Osteoblast (primary cell): Measurements from ENCODE around the gene OR52E2. TPM values are rescaled to one million over a fixed set of nuclear protein-coding genes. Genes with fewer than 3 reads are reported as not detected.

Experiments used
- DNase-seq: peaks from one replicate; pipeline ENCODE4 v3.0.0; 2011; ENCODE audit warnings: low spot score, mixed read lengths; ENCODE audit not compliant: insufficient read length; ENCODE audit errors: missing footprints
- H2AFZ ChIP-seq: 2 replicates; pipeline ENCODE4 v1.6.0; 2011; ENCODE audit warnings: mild to moderate bottlenecking, low read length
- H3K27ac ChIP-seq: 2 replicates; pipeline ENCODE4 v1.5.1; 2011; ENCODE audit warnings: mild to moderate bottlenecking, low read depth, low read length, moderate library complexity
- H3K27me3 ChIP-seq: 2 replicates; pipeline ENCODE4 v1.6.0; 2012; ENCODE audit warnings: mild to moderate bottlenecking, control low read depth, inconsistent platforms, low read length, moderate library complexity; ENCODE audit not compliant: insufficient read depth
- H3K36me3 ChIP-seq: 2 replicates; pipeline ENCODE4 v1.5.1; 2011; ENCODE audit warnings: mild to moderate bottlenecking, low read length, control low read depth, moderate library complexity; ENCODE audit not compliant: insufficient read depth
- H3K4me1 ChIP-seq: 2 replicates; pipeline ENCODE4 v1.5.1; 2011; ENCODE audit warnings: mild to moderate bottlenecking, low read length, control low read depth, moderate library complexity; ENCODE audit not compliant: insufficient read depth
- H3K4me2 ChIP-seq: 2 replicates; pipeline ENCODE4 v1.6.0; 2011; ENCODE audit warnings: mild to moderate bottlenecking, low read length; ENCODE audit not compliant: insufficient read depth
- H3K4me3 ChIP-seq: fragments of 200-600 bp; sonication (generic); 3 replicates; pipeline ENCODE4 v1.5.1; 2012; ENCODE audit warnings: mild to moderate bottlenecking, low read length, inconsistent platforms; ENCODE audit not compliant: insufficient read depth
- H3K79me2 ChIP-seq: 2 replicates; pipeline ENCODE4 v1.6.0; 2012; ENCODE audit warnings: mild to moderate bottlenecking, low read length, control low read depth, inconsistent platforms; ENCODE audit not compliant: insufficient read depth
- H3K9me3 ChIP-seq: 2 replicates; pipeline ENCODE4 v1.5.1; 2011; ENCODE audit warnings: low read depth, low read length, control low read depth
- H4K20me1 ChIP-seq: 2 replicates; pipeline ENCODE4 v1.6.0; 2012; ENCODE audit warnings: mild to moderate bottlenecking, low read length, control low read depth; ENCODE audit not compliant: insufficient read depth
- CTCF ChIP-seq: IDR thresholded peaks from 2 replicates; pipeline ENCODE4 v1.5.1; 2011; ENCODE audit warnings: mild to moderate bottlenecking, low read depth, low read length, moderate library complexity; ENCODE audit errors: extremely low read depth
- total RNA-seq: library from RNA; depleted of rRNA; stranded (reverse); fragments of >200 nt; gene quantifications from 2 replicates; pipeline ENCODE4 v1.2.3, GENCODE V29; 2012

The OR52E2 gene
- not detected in 2 replicates for total RNA-seq

- H3K79me2 ChIP-seq = no peaks in the 10 kb centered on the region
- no peaks in the 10 kb centered on the region for H3K36me3 ChIP-seq
- no peaks in the 10 kb centered on the region for H4K20me1 ChIP-seq
- DNase-seq = no peak
- no peak within 1 kb of the TSS for H3K4me3 ChIP-seq
- no peak within 1 kb of the TSS for H3K4me2 ChIP-seq
- no peak within 1 kb of the TSS for H3K27ac ChIP-seq
- H3K4me1 ChIP-seq = no peaks in the 10 kb centered on the region
- no peak for TF ChIP-seq CTCF
- H3K27me3 ChIP-seq = no peaks in the 10 kb centered on the region
- no peaks in the 10 kb centered on the region for H3K9me3 ChIP-seq
- no peak within 1 kb of the TSS for H2AFZ ChIP-seq
These were observed at the start of gene OR52E2 for GRCh38 chr11:5059391-5059790. Gene OR52E2 (minus strand): TSS chr11:5059627. CDS start chr11:5059627, 0 bp downstream.

GRCh38 chr11:5107285-5107684, 47.9 kb upstream of the OR52E2 start:
- no peak for DNase-seq
- H4K20me1 ChIP-seq = no peaks in the 10 kb centered on the region
- H3K27ac ChIP-seq = no peak overlapping the region
- H3K4me1 ChIP-seq = no peaks in the 10 kb centered on the region
- H2AFZ ChIP-seq = no peak overlapping the region
- TF ChIP-seq CTCF = no peak
- H3K4me3 ChIP-seq = no peak overlapping the region
- no peaks in the 10 kb centered on the region for H3K27me3 ChIP-seq
- no peaks in the 10 kb centered on the region for H3K9me3 ChIP-seq
- no peak overlapping the region for H3K4me2 ChIP-seq
- no peaks in the 10 kb centered on the region for H3K79me2 ChIP-seq
- no peaks in the 10 kb centered on the region for H3K36me3 ChIP-seq

- Histone ChIP-seq H3K36me3 (no peaks in the 10 kb centered on the region), H4K20me1 (no peaks in the 10 kb centered on the region), H3K4me1 (no peaks in the 10 kb centered on the region), H3K9me3 (no peaks in the 10 kb centered on the region), H3K4me3 (no peak overlapping the region), H2AFZ (no peak overlapping the region), H3K4me2 (no peak overlapping the region), H3K79me2 (no peaks in the 10 kb centered on the region), H3K27me3 (no peaks in the 10 kb centered on the region), H3K27ac (no peak overlapping the region)
- TF ChIP-seq CTCF = no peak
- DNase-seq = no peak
These were observed 43.6 kb upstream of the OR52E2 start for GRCh38 chr11:5103066-5103465.

GRCh38 chr11:5102246-5102645, 42.8 kb upstream of the OR52E2 start:
- no peaks in the 10 kb centered on the region for H3K36me3 ChIP-seq
- H3K27ac ChIP-seq = no peak overlapping the region
- H4K20me1 ChIP-seq = no peaks in the 10 kb centered on the region
- H3K4me3 ChIP-seq = no peak overlapping the region
- no peak overlapping the region for H3K4me2 ChIP-seq
- no peak overlapping the region for H2AFZ ChIP-seq
- no peaks in the 10 kb centered on the region for H3K9me3 ChIP-seq
- no peaks in the 10 kb centered on the region for H3K4me1 ChIP-seq
- no peaks in the 10 kb centered on the region for H3K27me3 ChIP-seq
- TF ChIP-seq CTCF = no peak
- DNase-seq = no peak
- no peaks in the 10 kb centered on the region for H3K79me2 ChIP-seq
